Measurements from ENCODE around the gene NOS1AP.

DNA sequence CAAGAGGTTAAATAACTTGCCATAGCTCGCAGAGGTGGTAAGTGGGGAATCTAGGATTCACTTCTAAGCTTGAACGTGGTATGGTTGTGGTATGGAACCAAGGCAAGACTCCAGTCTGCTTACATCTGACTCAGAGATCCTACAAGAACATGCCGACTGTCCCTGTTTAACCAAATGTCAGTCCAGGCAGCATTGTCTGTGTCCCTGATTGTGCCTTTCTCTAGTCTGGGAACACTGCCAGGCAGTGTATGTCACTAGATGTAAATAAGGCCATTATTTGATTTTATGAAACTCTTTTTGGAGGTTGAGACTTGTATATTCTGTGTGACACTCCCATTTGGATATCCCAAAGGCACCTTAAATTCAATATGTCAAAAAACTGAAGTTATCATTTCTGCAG is 96.0 kb downstream of the NOS1AP start:
- TF ChIP-seq, protein P1, sequence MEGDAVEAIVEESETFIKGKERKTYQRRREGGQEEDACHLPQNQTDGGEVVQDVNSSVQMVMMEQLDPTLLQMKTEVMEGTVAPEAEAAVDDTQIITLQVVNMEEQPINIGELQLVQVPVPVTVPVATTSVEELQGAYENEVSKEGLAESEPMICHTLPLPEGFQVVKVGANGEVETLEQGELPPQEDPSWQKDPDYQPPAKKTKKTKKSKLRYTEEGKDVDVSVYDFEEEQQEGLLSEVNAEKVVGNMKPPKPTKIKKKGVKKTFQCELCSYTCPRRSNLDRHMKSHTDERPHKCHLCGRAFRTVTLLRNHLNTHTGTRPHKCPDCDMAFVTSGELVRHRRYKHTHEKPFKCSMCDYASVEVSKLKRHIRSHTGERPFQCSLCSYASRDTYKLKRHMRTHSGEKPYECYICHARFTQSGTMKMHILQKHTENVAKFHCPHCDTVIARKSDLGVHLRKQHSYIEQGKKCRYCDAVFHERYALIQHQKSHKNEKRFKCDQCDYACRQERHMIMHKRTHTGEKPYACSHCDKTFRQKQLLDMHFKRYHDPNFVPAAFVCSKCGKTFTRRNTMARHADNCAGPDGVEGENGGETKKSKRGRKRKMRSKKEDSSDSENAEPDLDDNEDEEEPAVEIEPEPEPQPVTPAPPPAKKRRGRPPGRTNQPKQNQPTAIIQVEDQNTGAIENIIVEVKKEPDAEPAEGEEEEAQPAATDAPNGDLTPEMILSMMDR (IDR thresholded peaks at IDR 0.05; ENCODE audit: low read length), result no peak
- no peak for TF ChIP-seq EZH2 (IDR thresholded peaks at IDR 0.05; ENCODE audit: borderline replicate concordance, low read length)

Measured in OCI-LY1 (cell line).